BJ (cell line): ENCODE measurements around the gene EGR2. TPM values are rescaled to one million over a fixed set of nuclear protein-coding genes. Genes with fewer than 3 reads are reported as not detected.

Source experiments
- CTCF ChIA-PET: fragments of 350-600 bp; formaldehyde crosslinking; extraction: SDS; loops from one replicate; lab custom pipeline; 2021; ENCODE audit warnings: antibody characterized with exemption, inconsistent platforms; lab: Yijun Ruan, JAX
- POLR2A ChIA-PET: fragments of 300-600 bp; sonication (Branson Sonifier 250); formaldehyde crosslinking; extraction: SDS; loops from one replicate; lab custom pipeline; 2021; ENCODE audit warnings: antibody characterized with exemption; lab: Charles Lee
- DNase-seq: peaks from one replicate; pipeline ENCODE4 v3.0.0-alpha.2; 2011; ENCODE audit warnings: low read depth
- H3K27me3 ChIP-seq: 2 replicates; pipeline ENCODE4 v1.6.0; 2011; ENCODE audit warnings: low read length; ENCODE audit not compliant: control insufficient read depth, insufficient read depth
- H3K36me3 ChIP-seq: 2 replicates; pipeline ENCODE4 v1.5.1; 2011; ENCODE audit warnings: low read length; ENCODE audit not compliant: control insufficient read depth, insufficient read depth
- H3K4me3 ChIP-seq: 2 replicates; pipeline ENCODE4 v1.5.1; 2011; ENCODE audit warnings: low read depth, mild to moderate bottlenecking, control low read depth, low read length
- polyA plus RNA-seq: library from polyadenylated mRNA; depleted of rRNA; stranded (reverse); fragments of >200 nt; gene quantifications from 2 replicates; pipeline ENCODE4 v1.2.3, GENCODE V29; 2011
- TF ChIP-seq, protein P1 (sequence below): IDR thresholded peaks from 2 replicates; pipeline ENCODE4 v1.5.1; 2011; ENCODE audit warnings: low read depth, mild to moderate bottlenecking, control low read depth, inconsistent platforms, low read length, moderate library complexity; ENCODE audit not compliant: insufficient read depth

The EGR2 gene
- polyA plus RNA-seq, 1 experiment = 1.9 TPM

GRCh38 chr10:62819141-62819920 lies 3.2 kb upstream of the EGR2 start:
- Histone ChIP-seq H3K27me3 (peaks cover 23% of the 10 kb centered on the region), H3K4me3 (no peak overlapping the region), H3K36me3 (no peaks in the 10 kb centered on the region)
- ChIA-PET CTCF (interaction anchor here (0.9 to 6.5 kb wide), 11 partner anchors 11 to 381 kb away, joined by 3 to 65 read pairs (median 9); no protein-coding TSS in a partner anchor), POLR2A (no interaction called here)
- TF ChIP-seq, protein P1, sequence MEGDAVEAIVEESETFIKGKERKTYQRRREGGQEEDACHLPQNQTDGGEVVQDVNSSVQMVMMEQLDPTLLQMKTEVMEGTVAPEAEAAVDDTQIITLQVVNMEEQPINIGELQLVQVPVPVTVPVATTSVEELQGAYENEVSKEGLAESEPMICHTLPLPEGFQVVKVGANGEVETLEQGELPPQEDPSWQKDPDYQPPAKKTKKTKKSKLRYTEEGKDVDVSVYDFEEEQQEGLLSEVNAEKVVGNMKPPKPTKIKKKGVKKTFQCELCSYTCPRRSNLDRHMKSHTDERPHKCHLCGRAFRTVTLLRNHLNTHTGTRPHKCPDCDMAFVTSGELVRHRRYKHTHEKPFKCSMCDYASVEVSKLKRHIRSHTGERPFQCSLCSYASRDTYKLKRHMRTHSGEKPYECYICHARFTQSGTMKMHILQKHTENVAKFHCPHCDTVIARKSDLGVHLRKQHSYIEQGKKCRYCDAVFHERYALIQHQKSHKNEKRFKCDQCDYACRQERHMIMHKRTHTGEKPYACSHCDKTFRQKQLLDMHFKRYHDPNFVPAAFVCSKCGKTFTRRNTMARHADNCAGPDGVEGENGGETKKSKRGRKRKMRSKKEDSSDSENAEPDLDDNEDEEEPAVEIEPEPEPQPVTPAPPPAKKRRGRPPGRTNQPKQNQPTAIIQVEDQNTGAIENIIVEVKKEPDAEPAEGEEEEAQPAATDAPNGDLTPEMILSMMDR = no peak
- DNase-seq = no peak

- POLR2A ChIA-PET = no interaction called here
- CTCF ChIA-PET = interaction anchor here (0.7 to 6.5 kb wide), 17 partner anchors 11 to 381 kb away, joined by 3 to 65 read pairs (median 8); no protein-coding TSS in a partner anchor
- H3K4me3 ChIP-seq = peak overlapping the region; percentile 31
- H3K27me3 ChIP-seq = peaks cover 20% of the 10 kb centered on the region
- H3K36me3 ChIP-seq = no peaks in the 10 kb centered on the region
- no peak for DNase-seq
- TF ChIP-seq, protein P1 = no peak
These were observed 2.4 kb upstream of the EGR2 start for GRCh38 chr10:62818426-62819011.

DNA sequence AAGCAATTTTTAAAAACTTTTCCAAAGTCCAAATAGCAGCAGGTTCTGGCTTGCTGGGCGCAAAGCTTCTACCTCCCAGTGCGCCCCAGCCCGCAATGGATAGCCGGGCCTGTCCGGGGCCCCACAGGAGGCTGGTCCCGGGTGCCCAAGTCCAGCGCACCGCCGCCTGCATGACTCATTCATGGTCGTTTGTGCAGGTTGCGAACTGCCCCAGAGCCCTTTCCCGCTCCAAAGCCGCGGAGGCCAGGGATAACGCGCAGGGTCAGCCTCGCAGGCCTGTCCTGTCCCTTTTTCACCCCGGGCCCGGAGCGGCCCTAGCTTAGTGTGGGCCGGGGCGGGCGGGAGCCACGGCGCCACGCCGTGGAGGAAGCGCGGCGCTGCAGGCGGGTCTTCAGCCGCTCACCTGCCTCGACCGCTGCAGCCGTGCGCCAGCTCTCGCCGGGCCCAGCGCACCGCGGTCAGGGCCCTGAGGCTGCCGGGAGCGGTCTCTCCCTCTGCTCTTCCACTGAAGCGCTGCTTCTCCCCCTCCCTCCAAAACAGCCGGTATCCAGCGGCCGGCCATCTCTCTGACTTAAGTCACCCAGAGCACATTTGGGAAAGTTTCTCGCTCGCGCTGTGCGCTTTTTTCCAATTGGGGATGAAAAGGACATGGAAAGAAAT lies 1.7 kb upstream of the EGR2 start:
- no peak for DNase-seq
- POLR2A ChIA-PET = interaction anchor here (0.6 kb wide), 2 partner anchors 14 to 199 kb away, joined by 3 to 4 read pairs; no protein-coding TSS in a partner anchor
- CTCF ChIA-PET = interaction anchor here (0.6 to 6.5 kb wide), 21 partner anchors 8 to 902 kb away, joined by 3 to 65 read pairs (median 5); no protein-coding TSS in a partner anchor
- peak overlapping the region; percentile 59 for H3K4me3 ChIP-seq
- TF ChIP-seq, protein P1 = peak; percentile 70
- no peaks in the 10 kb centered on the region for H3K36me3 ChIP-seq
- peaks cover 20% of the 10 kb centered on the region for H3K27me3 ChIP-seq

DNA sequence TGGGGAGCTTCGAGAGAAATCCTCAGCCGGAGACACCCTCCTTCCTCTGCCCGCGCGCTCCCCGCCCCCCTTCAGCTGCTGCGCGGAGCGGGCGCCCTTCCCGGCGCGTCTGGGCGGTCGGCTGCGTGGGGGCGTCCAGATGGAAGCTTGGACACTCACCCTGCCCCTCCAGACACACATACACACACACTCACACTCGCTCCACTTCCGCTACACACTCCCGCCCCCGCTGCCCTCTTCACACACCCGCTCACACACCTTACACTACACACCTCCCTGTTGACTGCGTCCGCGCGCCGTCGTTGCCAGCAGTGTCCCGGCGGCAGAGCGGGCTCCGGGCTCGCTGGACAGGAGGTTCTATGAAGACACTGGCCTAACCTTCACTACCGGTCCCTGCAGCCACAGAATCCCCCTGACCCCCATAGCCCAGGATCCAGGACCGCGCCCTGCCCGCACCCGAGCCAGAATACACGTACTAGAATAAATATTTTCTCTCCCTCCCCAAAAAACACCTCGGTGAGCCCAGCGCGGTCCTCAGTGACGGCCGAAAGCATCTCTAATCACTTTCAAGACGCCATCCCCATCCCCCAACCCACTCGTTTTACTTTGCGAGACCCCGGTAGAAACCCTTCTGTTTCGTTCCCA lies 1.1 kb upstream of the EGR2 start:
- DNase-seq = no peak
- Histone ChIP-seq H3K36me3 (no peaks in the 10 kb centered on the region), H3K27me3 (peaks cover 20% of the 10 kb centered on the region), H3K4me3 (peak overlapping the region; percentile 59)
- POLR2A ChIA-PET = interaction anchor here (0.6 kb wide), 2 partner anchors 15 to 198 kb away, joined by 3 to 4 read pairs; no protein-coding TSS in a partner anchor
- CTCF ChIA-PET = interaction anchor here (0.6 to 6.5 kb wide), 22 partner anchors 8 to 903 kb away, joined by 3 to 65 read pairs (median 4); no protein-coding TSS in a partner anchor
- TF ChIP-seq, protein P1 = no peak
